H1 (cell line): ENCODE measurements around the gene MGAT5. TPM values are rescaled to one million over a fixed set of nuclear protein-coding genes. Genes with fewer than 3 reads are reported as not detected.

Experiments
- CTCF ChIA-PET: fragments of 300-600 bp; sonication (Branson Sonifier 250); formaldehyde crosslinking; loops from one replicate; lab custom pipeline; 2021; ENCODE audit not compliant: partially characterized antibody; lab: Charles Lee
- POLR2A ChIA-PET: fragments of 300-600 bp; sonication (Branson Sonifier 250); formaldehyde crosslinking; loops from one replicate; lab custom pipeline; 2021; ENCODE audit warnings: inconsistent platforms; ENCODE audit not compliant: partially characterized antibody; lab: Charles Lee
- DNase-seq, 2 experiments: peaks; one replicate each; pipeline versions ENCODE4 v3.0.0 to v3.0.0-alpha.2; 2010 to 2022; ENCODE audit warnings: low spot score in 2 of 2, low read depth in 1 of 2, mixed read lengths in 1 of 2
- FAIRE-seq: peaks from 2 replicates; lab custom pipeline; 2011; peaks lifted over from hg19 to GRCh38; lab: Jason Lieb, UNC
- H2AFZ ChIP-seq: 2 replicates; pipeline ENCODE4 v1.8.1; 2012; ENCODE audit warnings: low read length, inconsistent platforms
- H2AK5ac ChIP-seq: 2 replicates; pipeline ENCODE4 v1.6.1; 2013; ENCODE audit warnings: low read depth, low read length
- H2BK120ac ChIP-seq: replicated peaks from 2 replicates; pipeline ENCODE3; 2013; ENCODE audit warnings: low read depth, low read length, inconsistent platforms
- H2BK12ac ChIP-seq: 2 replicates; pipeline ENCODE4 v1.6.1; 2013; ENCODE audit warnings: low read depth, low read length
- H2BK15ac ChIP-seq: 2 replicates; pipeline ENCODE4 v1.6.1; 2013; ENCODE audit warnings: low read length
- H2BK20ac ChIP-seq: 2 replicates; pipeline ENCODE4 v1.6.1; 2013; ENCODE audit warnings: low read length
- H2BK5ac ChIP-seq: 2 replicates; pipeline ENCODE4 v1.6.1; 2013; ENCODE audit warnings: low read depth, low read length
- H3K14ac ChIP-seq: 2 replicates; pipeline ENCODE4 v1.6.1; 2013; ENCODE audit warnings: inconsistent platforms; ENCODE audit not compliant: insufficient read length
- H3K18ac ChIP-seq: 2 replicates; pipeline ENCODE4 v1.6.1; 2013; ENCODE audit warnings: low read length; ENCODE audit errors: extremely low read depth
- H3K23ac ChIP-seq: 2 replicates; pipeline ENCODE4 v1.6.1; 2013; ENCODE audit warnings: inconsistent platforms; ENCODE audit not compliant: insufficient read length
- H3K23me2 ChIP-seq: 2 replicates; pipeline ENCODE4 v1.6.1; 2013; ENCODE audit warnings: low read depth, low read length
- H3K27ac ChIP-seq: 2 replicates; pipeline ENCODE4 v1.6.1; 2011; ENCODE audit warnings: low read depth, low read length, inconsistent platforms
- H3K27me3 ChIP-seq, 4 experiments: replicated peaks in 1 of 4; 1 replicate in 1 of 4; 2 replicates in 3 of 4; pipeline versions ENCODE4 v1.6.1 to v1.8.1; 2011 to 2013; ENCODE audit warnings: low read length in 3 of 4, mild to moderate bottlenecking in 3 of 4, inconsistent platforms in 2 of 4, mixed read lengths in 2 of 4, moderate library complexity in 1 of 4; ENCODE audit not compliant: control insufficient read depth in 3 of 4, insufficient read depth in 3 of 4; ENCODE audit errors: extremely low read depth in 1 of 4
- H3K36me3 ChIP-seq, 4 experiments: 2 replicates each; pipeline versions ENCODE4 v1.6.1 to v1.8.1; 2011 to 2013; ENCODE audit warnings: mild to moderate bottlenecking in 4 of 4, low read length in 3 of 4, moderate library complexity in 2 of 4, control low read depth in 1 of 4, inconsistent platforms in 1 of 4; ENCODE audit not compliant: insufficient read depth in 4 of 4, control insufficient read depth in 2 of 4
- H3K4ac ChIP-seq: replicated peaks from 2 replicates; pipeline ENCODE3; 2013; ENCODE audit warnings: low read length, low read depth, mixed read lengths, inconsistent platforms; ENCODE audit not compliant: insufficient read length
- H3K4me1 ChIP-seq, 4 experiments: replicated peaks in 1 of 4; 1 replicate in 1 of 4; 2 replicates in 3 of 4; pipeline versions ENCODE4 v1.6.1 to v1.8.1; 2011 to 2013; ENCODE audit warnings: low read length in 3 of 4, inconsistent platforms in 2 of 4, mixed read lengths in 1 of 4; ENCODE audit not compliant: insufficient read depth in 4 of 4, control insufficient read depth in 3 of 4
- H3K4me2 ChIP-seq, 2 experiments: 2 replicates each; pipeline versions ENCODE4 v1.6.1 to v1.8.1; 2011 to 2013; ENCODE audit warnings: low read depth in 2 of 2, low read length in 2 of 2, control low read depth in 1 of 2, inconsistent platforms in 1 of 2, mild to moderate bottlenecking in 1 of 2; ENCODE audit not compliant: insufficient read depth in 1 of 2
- H3K4me3 ChIP-seq, 4 experiments: fragments of 200-600, 300-600 bp in 1 of 4; sonication (generic), shearing (Covaris generic), sonication (Bioruptor Twin) in 1 of 4; 2 replicates each; pipeline versions ENCODE4 v1.5.1 to v1.8.1; 2011 to 2016; ENCODE audit warnings: low read length in 4 of 4, low read depth in 3 of 4, control low read depth in 2 of 4, inconsistent platforms in 2 of 4, mild to moderate bottlenecking in 2 of 4, mixed read lengths in 1 of 4, moderate library complexity in 1 of 4; ENCODE audit not compliant: insufficient read depth in 2 of 4; ENCODE audit errors: extremely low read depth in 1 of 4
- H3K56ac ChIP-seq: replicated peaks from 2 replicates; pipeline ENCODE3; 2013; ENCODE audit warnings: low read depth, mild to moderate bottlenecking, mixed read lengths, low read length, inconsistent platforms; ENCODE audit not compliant: insufficient read length
- H3K79me1 ChIP-seq: 2 replicates; pipeline ENCODE4 v1.6.1; 2013; ENCODE audit warnings: low read depth, low read length, control low read depth
- H3K79me2 ChIP-seq, 2 experiments: 2 replicates each; pipeline versions ENCODE4 v1.6.1 to v1.8.1; 2012 to 2013; ENCODE audit warnings: low read length in 2 of 2, mild to moderate bottlenecking in 2 of 2, inconsistent platforms in 1 of 2; ENCODE audit not compliant: insufficient read depth in 2 of 2, control insufficient read depth in 1 of 2
- H3K9ac ChIP-seq, 4 experiments: replicated peaks in 1 of 4; 1 replicate in 1 of 4; 2 replicates in 3 of 4; pipeline versions ENCODE4 v1.6.1 to v1.8.1; 2011 to 2013; ENCODE audit warnings: low read depth in 3 of 4, low read length in 3 of 4, control low read depth in 2 of 4, mild to moderate bottlenecking in 2 of 4, moderate library complexity in 2 of 4, inconsistent platforms in 1 of 4; ENCODE audit errors: extremely low read depth in 1 of 4
- H3K9me3 ChIP-seq, 2 experiments: 2 replicates each; pipeline versions ENCODE4 v1.6.1 to v1.8.1; 2012 to 2013; ENCODE audit warnings: mild to moderate bottlenecking in 2 of 2, moderate library complexity in 2 of 2, control low read depth in 1 of 2, inconsistent platforms in 1 of 2, low read depth in 1 of 2, low read length in 1 of 2, mixed read lengths in 1 of 2; ENCODE audit not compliant: insufficient read depth in 2 of 2
- H4K20me1 ChIP-seq, 2 experiments: replicated peaks in 1 of 2; 2 replicates each; pipeline versions ENCODE3 to v1.8.1; 2011 to 2013; ENCODE audit warnings: inconsistent platforms in 2 of 2, low read length in 2 of 2, mild to moderate bottlenecking in 1 of 2; ENCODE audit not compliant: insufficient read depth in 2 of 2, control insufficient read depth in 1 of 2
- H4K5ac ChIP-seq: 2 replicates; pipeline ENCODE4 v1.6.1; 2013; ENCODE audit warnings: low read length, low read depth, mixed read lengths, inconsistent platforms; ENCODE audit not compliant: insufficient read length
- H4K8ac ChIP-seq: 2 replicates; pipeline ENCODE4 v1.8.0; 2013; ENCODE audit warnings: mild to moderate bottlenecking, moderate library complexity, low read length, inconsistent platforms; ENCODE audit not compliant: insufficient read depth; ENCODE audit errors: extremely low read depth
- H4K91ac ChIP-seq: replicated peaks from 2 replicates; pipeline ENCODE3; 2013; ENCODE audit warnings: low read length, mixed read lengths, inconsistent platforms; ENCODE audit not compliant: insufficient read length
- BACH1 ChIP-seq: IDR thresholded peaks from 2 replicates; pipeline ENCODE4 v1.6.1; 2012; ENCODE audit warnings: low read length, improper control_type of control experiment
- WGBS, 2 experiments: shearing (Covaris generic) in 1 of 2; methylation state at CpG; one replicate each; pipeline versions ENCODE4 v1.1.6 to v1.1.7; 2013 to 2015; ENCODE audit warnings: low lambda C conversion rate in 2 of 2, mixed read lengths in 2 of 2, inconsistent platforms in 1 of 2, low coverage in 1 of 2, missing lambda C conversion rate in 1 of 2; ENCODE audit not compliant: insufficient replicate concordance in 2 of 2, insufficient coverage in 1 of 2, insufficient read length in 1 of 2; ENCODE audit errors: extremely low coverage in 1 of 2, missing lambda C conversion rate in 1 of 2; 5-methylcytosine and 5-hydroxymethylcytosine counted together
- polyA plus RNA-seq, 7 experiments: library from polyadenylated mRNA; depleted of rRNA in 3 of 7; stranded (reverse) in 5 of 7; unstranded in 2 of 7; fragments of >200 nt in 5 of 7; fragments of 200-250 nt in 2 of 7; gene quantifications; 1 replicate in 5 of 7; 2 replicates in 1 of 7; 4 replicates in 1 of 7; pipeline versions ENCODE4 v1.2.1 to v1.2.3, GENCODE V29; 2011 to 2013; ENCODE audit warnings: missing spikeins in 2 of 7, mixed read lengths in 2 of 7
- total RNA-seq: library from RNA; stranded (reverse); fragmentation: NEBNext Ultra II Directional; extraction: Animal tissue kit (Norgen Biotek cat#: 25700); gene quantifications from 2 replicates; pipeline ENCODE4 v1.2.1, GENCODE V29; 2021

Gene MGAT5
- total and polyA plus RNA-seq, 2 of the 8 experiments (the other 6 are each of a cell fraction or from before 2014, with no cell fraction given), result 11.2 to 49.2 TPM

GRCh38 chr2:134287323-134287722 lies 33.5 kb downstream of the MGAT5 start:
- Histone ChIP-seq H2BK5ac (no peak overlapping the region), H3K9me3 (no peaks in the 10 kb centered on the region), H3K23me2 (no peaks in the 10 kb centered on the region), H2AFZ (no peak overlapping the region), H3K56ac (no peak overlapping the region), H3K4me1 (no peaks in the 10 kb centered on the region), H3K23ac (no peak overlapping the region), H3K79me1 (no peaks in the 10 kb centered on the region; the same call in 1 of the 2 replicates), H3K9ac (no peak overlapping the region), H3K14ac (no peak overlapping the region), H4K91ac (no peak overlapping the region), H3K79me2 (peaks cover 0 to 6% of the 10 kb centered on the region in 2 experiments; a peak in 2 of 4 replicates), H3K27ac (no peak overlapping the region), H3K27me3 (no peaks in the 10 kb centered on the region; a peak in 1 of 7 replicates), H4K20me1 (peaks cover 0 to 7% of the 10 kb centered on the region in 2 experiments), H3K36me3 (no peaks in the 10 kb centered on the region), H3K4me3 (no peak overlapping the region), H3K18ac (no peak overlapping the region), H3K4ac (no peak overlapping the region), H3K4me2 (no peak overlapping the region), H4K5ac (no peak overlapping the region), H2BK15ac (no peak overlapping the region), H4K8ac (no peak overlapping the region), H2BK120ac (no peak overlapping the region), H2BK20ac (no peak overlapping the region), H2BK12ac (no peak overlapping the region), H2AK5ac (no peak overlapping the region)
- FAIRE-seq (no peak), DNase-seq (no peak)
- no peak for TF ChIP-seq BACH1
- POLR2A ChIA-PET, result no interaction called here
- CTCF ChIA-PET, result interaction anchor here (2.3 kb wide), 1 partner anchor 43 kb away, joined by 6 read pairs; no protein-coding TSS in a partner anchor
- WGBS, 2 experiments, result 83% methylated on average over 2 of the region's 2 CpGs; no CpG with 5 or more reads in 1 of the 2 experiments
